ENCODE data around the gene RIOK3. TPM values are rescaled to one million over a fixed set of nuclear protein-coding genes. Genes with fewer than 3 reads are reported as not detected.

Gene RIOK3
- total RNA-seq, 3 donors from 2014 or later = 61.6 to 80.8 (median 74.3) TPM

- intact Hi-C loops (cut with DNase I; ENCODE audit: low total_unique reads) = no loop called here
- DNase-seq (ENCODE audit: low spot score in 2 of 2) = no peak
- Histone ChIP-seq H3K9me3 (no peaks in the 10 kb centered on the region), H3K4me3 (no peak overlapping the region), H3K36me3 (no peaks in the 10 kb centered on the region), H3K27ac (peak overlapping the region; percentile 74 to 80), H3K4me1 (no peaks in the 10 kb centered on the region), H3K27me3 (no peaks in the 10 kb centered on the region)
- no peak for TF ChIP-seq POLR2A (IDR thresholded peaks at IDR 0.05)
- no peak for TF ChIP-seq CTCF (IDR thresholded peaks at IDR 0.05)
- TF ChIP-seq POLR2AphosphoS5 (IDR thresholded peaks at IDR 0.05) = no peak
These were observed 68.2 kb downstream of the RIOK3 start for GRCh38 chr18:23521271-23521670.

- Histone ChIP-seq H3K27ac (peak overlapping the region; percentile 74 to 80), H3K9me3 (no peaks in the 10 kb centered on the region), H3K36me3 (no peaks in the 10 kb centered on the region), H3K4me3 (no peak overlapping the region), H3K27me3 (no peaks in the 10 kb centered on the region), H3K4me1 (no peaks in the 10 kb centered on the region)
- no peak for TF ChIP-seq POLR2A (IDR thresholded peaks at IDR 0.05)
- intact Hi-C loops (cut with DNase I; ENCODE audit: low total_unique reads) = no loop called here
- no peak for DNase-seq (ENCODE audit: low spot score in 2 of 2)
These were observed 68.8 kb downstream of the RIOK3 start for GRCh38 chr18:23521907-23522306.

GRCh38 chr18:23523429-23524212 is 70.5 kb downstream of the RIOK3 start:
- TF ChIP-seq POLR2AphosphoS5 (IDR thresholded peaks at IDR 0.05) (no peak), CTCF (IDR thresholded peaks at IDR 0.05) (no peak), POLR2A (IDR thresholded peaks at IDR 0.05) (no peak)
- intact Hi-C loops (cut with DNase I; ENCODE audit: low total_unique reads) = no loop called here
- DNase-seq (ENCODE audit: low spot score in 2 of 2) = no peak
- H3K4me1 ChIP-seq = no peaks in the 10 kb centered on the region
- H3K9me3 ChIP-seq = no peaks in the 10 kb centered on the region
- H3K4me3 ChIP-seq = no peak overlapping the region
- no peaks in the 10 kb centered on the region for H3K27me3 ChIP-seq
- H3K27ac ChIP-seq = peak overlapping the region; percentile 74 to 80
- H3K36me3 ChIP-seq = no peaks in the 10 kb centered on the region

GRCh38 chr18:23524213-23524707 is 71.2 kb downstream of the RIOK3 start:
- Histone ChIP-seq H3K4me1 (no peaks in the 10 kb centered on the region), H3K9me3 (no peaks in the 10 kb centered on the region), H3K27ac (peak overlapping the region; percentile 74), H3K4me3 (no peak overlapping the region), H3K27me3 (no peaks in the 10 kb centered on the region), H3K36me3 (no peaks in the 10 kb centered on the region)
- no peak for TF ChIP-seq POLR2A (IDR thresholded peaks at IDR 0.05)
- TF ChIP-seq POLR2AphosphoS5 (IDR thresholded peaks at IDR 0.05) = peak in 1 of 3 donors; percentile 9
- intact Hi-C loops (cut with DNase I; ENCODE audit: low total_unique reads) = no loop called here
- no peak for DNase-seq (ENCODE audit: low spot score in 2 of 2)

- TF ChIP-seq POLR2AphosphoS5 (IDR thresholded peaks at IDR 0.05) = no peak
- TF ChIP-seq CTCF (IDR thresholded peaks at IDR 0.05) = no peak
- no peak for TF ChIP-seq POLR2A (IDR thresholded peaks at IDR 0.05)
- DNase-seq (ENCODE audit: low spot score in 2 of 2) = no peak
- Histone ChIP-seq H3K9me3 (no peaks in the 10 kb centered on the region), H3K27ac (no peak overlapping the region), H3K4me1 (no peaks in the 10 kb centered on the region), H3K36me3 (no peaks in the 10 kb centered on the region), H3K27me3 (no peaks in the 10 kb centered on the region), H3K4me3 (no peak overlapping the region)
- intact Hi-C loops (cut with DNase I; ENCODE audit: low total_unique reads) = no loop called here
These were observed 73.5 kb downstream of the RIOK3 start for GRCh38 chr18:23526501-23527063.
